ENCODE measurements around the gene PCDH1. TPM values are rescaled to one million over a fixed set of nuclear protein-coding genes. Genes with fewer than 3 reads are reported as not detected.

PCDH1 gene
- total and polyA plus RNA-seq, 2 of the 13 experiments (the other 11 are each of a cell fraction or from before 2014, with no cell fraction given): 0.11 to 0.83 TPM

- TF ChIP-seq MNT (IDR thresholded peaks at IDR 0.05): no peak
- no peak for TF ChIP-seq CC2D1A (CRISPR knock-in tag; IDR thresholded peaks at IDR 0.05)
- TF ChIP-seq KDM6A (CRISPR knock-in tag; IDR thresholded peaks at IDR 0.05; ENCODE audit: low read depth): no peak
- no peak for TF ChIP-seq ZSCAN30 (CRISPR knock-in tag; IDR thresholded peaks at IDR 0.05)
- no peak for TF ChIP-seq MXD4 (CRISPR knock-in tag; IDR thresholded peaks at IDR 0.05)
- TF ChIP-seq ZNF232 (CRISPR knock-in tag; IDR thresholded peaks at IDR 0.05; ENCODE audit: borderline replicate concordance): peak; percentile 47; the same call in 1 of the 2 replicates
- TF ChIP-seq ZKSCAN5 (CRISPR knock-in tag; IDR thresholded peaks at IDR 0.05): no peak
- no peak for TF ChIP-seq MXD1 (CRISPR knock-in tag; IDR thresholded peaks at IDR 0.05)
- TF ChIP-seq MIER2 (CRISPR knock-in tag; IDR thresholded peaks at IDR 0.05): peak; percentile 95
- TF ChIP-seq ZNF496 (CRISPR knock-in tag; IDR thresholded peaks at IDR 0.05; ENCODE audit: insufficient replicate concordance): no peak
- TF ChIP-seq GTF2F1 (IDR thresholded peaks at IDR 0.05; ENCODE audit: low read length): no peak
- TF ChIP-seq RARA (CRISPR knock-in tag; IDR thresholded peaks at IDR 0.05): 0 out of 2 replicates have a peak, but pooled peaks have one; percentile 9
- TF ChIP-seq WIZ (CRISPR knock-in tag; IDR thresholded peaks at IDR 0.05): peak; percentile 75; the same call in 1 of the 2 replicates
- TF ChIP-seq ZBTB44 (CRISPR knock-in tag; IDR thresholded peaks at IDR 0.05): 0 out of 2 replicates have a peak, but pooled peaks have one; percentile 37
- TF ChIP-seq SP4 (CRISPR knock-in tag; IDR thresholded peaks at IDR 0.05): no peak
- TF ChIP-seq DR1 (CRISPR knock-in tag; IDR thresholded peaks at IDR 0.05): no peak
- no peak for TF ChIP-seq ZNF543 (CRISPR knock-in tag; IDR thresholded peaks at IDR 0.05)
- TF ChIP-seq FUBP1 (CRISPR knock-in tag; IDR thresholded peaks at IDR 0.05; ENCODE audit: borderline replicate concordance): no peak
- no peak for TF ChIP-seq ZNF138 (CRISPR knock-in tag; IDR thresholded peaks at IDR 0.05; ENCODE audit: low read depth)
- TF ChIP-seq ZZZ3 (CRISPR knock-in tag; IDR thresholded peaks at IDR 0.05; ENCODE audit: borderline replicate concordance): no peak
- 0 out of 2 replicates have a peak, but pooled peaks have one; percentile 21 for TF ChIP-seq ZNF563 (CRISPR knock-in tag; IDR thresholded peaks at IDR 0.05)
- 0 out of 2 replicates have a peak, but pooled peaks have one; percentile 30 for TF ChIP-seq HDAC2 (CRISPR knock-in tag; IDR thresholded peaks at IDR 0.05)
- TF ChIP-seq HOXA9 (CRISPR knock-in tag; IDR thresholded peaks at IDR 0.05; ENCODE audit: borderline replicate concordance): 0 out of 2 replicates have a peak, but pooled peaks have one; percentile 28
- TF ChIP-seq ZNF564 (CRISPR knock-in tag; IDR thresholded peaks at IDR 0.05): 0 out of 2 replicates have a peak, but pooled peaks have one; percentile 30
Measured at GRCh38 chr5:141883184-141883891, 5.1 kb upstream of the PCDH1 start (continued).
